WERI-Rb-1 (cell line): ENCODE measurements around the gene RNF141.

ENCODE experiments used
- DNase-seq: peaks from one replicate; pipeline ENCODE4 v3.0.0-alpha.2; 2020
- H3K27ac ChIP-seq: fragments of 250-450 bp; sonication (Bioruptor Pico); 2 replicates; pipeline ENCODE4 v1.5.1; 2020; ENCODE audit warnings: mild to moderate bottlenecking, moderate library complexity
- H3K27me3 ChIP-seq: fragments of 250-450 bp; sonication (Bioruptor Pico); 2 replicates; pipeline ENCODE4 v1.5.1; 2021; ENCODE audit warnings: mild to moderate bottlenecking, low read depth, moderate library complexity; ENCODE audit not compliant: insufficient read depth, severe bottlenecking
- H3K36me3 ChIP-seq: fragments of 250-450 bp; sonication (Bioruptor Pico); 2 replicates; pipeline ENCODE4 v1.5.1; 2020; ENCODE audit warnings: mild to moderate bottlenecking, moderate library complexity
- H3K4me3 ChIP-seq: 2 replicates; pipeline ENCODE4 v1.5.1; 2011; ENCODE audit warnings: low read depth, mild to moderate bottlenecking, control low read depth, low read length
- H3K9me3 ChIP-seq: fragments of 250-450 bp; sonication (Bioruptor Pico); 2 replicates; pipeline ENCODE4 v1.5.1; 2021; ENCODE audit warnings: mild to moderate bottlenecking, moderate library complexity; ENCODE audit not compliant: severe bottlenecking
- TF ChIP-seq, protein P1 (sequence below): IDR thresholded peaks from 2 replicates; pipeline ENCODE4 v1.5.1; 2011; ENCODE audit warnings: low read depth, mild to moderate bottlenecking, control low read depth, inconsistent platforms, low read length

Gene RNF141

DNA sequence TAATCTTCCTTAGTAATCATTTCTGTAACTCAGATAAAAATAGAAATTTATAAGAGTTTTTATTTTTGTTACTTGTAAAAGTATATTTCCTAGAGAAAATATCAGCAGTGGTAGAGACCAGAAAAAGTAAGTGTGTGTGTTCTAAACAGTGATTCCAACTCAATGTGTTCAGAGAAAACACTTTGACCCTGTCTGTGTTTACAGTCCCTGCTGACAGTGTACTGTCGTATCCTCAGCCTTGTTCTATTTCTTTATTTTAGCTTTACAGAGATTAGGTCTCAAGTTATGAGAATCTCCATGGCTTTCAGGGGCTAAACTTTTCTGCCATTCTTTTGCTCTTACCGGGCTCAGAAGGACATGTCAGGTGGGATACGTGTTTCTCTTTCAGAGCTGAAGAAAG, 17.3 kb upstream of the RNF141 start:
- H3K36me3 ChIP-seq, result no peaks in the 10 kb centered on the region
- H3K9me3 ChIP-seq, result no peaks in the 10 kb centered on the region
- DNase-seq, result no peak
- H3K27me3 ChIP-seq, result no peaks in the 10 kb centered on the region
- no peak overlapping the region for H3K27ac ChIP-seq
- TF ChIP-seq, protein P1, sequence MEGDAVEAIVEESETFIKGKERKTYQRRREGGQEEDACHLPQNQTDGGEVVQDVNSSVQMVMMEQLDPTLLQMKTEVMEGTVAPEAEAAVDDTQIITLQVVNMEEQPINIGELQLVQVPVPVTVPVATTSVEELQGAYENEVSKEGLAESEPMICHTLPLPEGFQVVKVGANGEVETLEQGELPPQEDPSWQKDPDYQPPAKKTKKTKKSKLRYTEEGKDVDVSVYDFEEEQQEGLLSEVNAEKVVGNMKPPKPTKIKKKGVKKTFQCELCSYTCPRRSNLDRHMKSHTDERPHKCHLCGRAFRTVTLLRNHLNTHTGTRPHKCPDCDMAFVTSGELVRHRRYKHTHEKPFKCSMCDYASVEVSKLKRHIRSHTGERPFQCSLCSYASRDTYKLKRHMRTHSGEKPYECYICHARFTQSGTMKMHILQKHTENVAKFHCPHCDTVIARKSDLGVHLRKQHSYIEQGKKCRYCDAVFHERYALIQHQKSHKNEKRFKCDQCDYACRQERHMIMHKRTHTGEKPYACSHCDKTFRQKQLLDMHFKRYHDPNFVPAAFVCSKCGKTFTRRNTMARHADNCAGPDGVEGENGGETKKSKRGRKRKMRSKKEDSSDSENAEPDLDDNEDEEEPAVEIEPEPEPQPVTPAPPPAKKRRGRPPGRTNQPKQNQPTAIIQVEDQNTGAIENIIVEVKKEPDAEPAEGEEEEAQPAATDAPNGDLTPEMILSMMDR, result no peak
- no peak overlapping the region for H3K4me3 ChIP-seq

DNA sequence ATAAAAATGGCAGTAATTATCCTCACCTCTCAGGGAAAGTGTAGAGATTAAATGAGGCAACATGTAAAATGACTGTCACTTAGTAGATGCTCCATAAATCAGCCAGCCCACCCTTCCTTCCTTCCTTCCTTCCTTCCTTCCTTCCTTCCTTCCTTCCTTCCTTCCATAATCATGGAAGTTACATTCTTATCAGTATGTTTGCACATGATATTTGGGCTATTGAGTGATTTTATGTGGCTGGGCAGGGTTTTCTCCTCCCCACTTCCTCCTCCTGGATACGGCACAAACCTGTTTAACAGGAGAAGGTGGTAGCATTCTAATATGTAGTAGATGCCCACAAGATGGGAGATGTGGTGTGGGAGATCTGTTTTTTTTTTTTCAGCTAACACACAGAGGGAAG, 15.6 kb upstream of the RNF141 start:
- Histone ChIP-seq H3K27ac (no peak overlapping the region), H3K9me3 (no peaks in the 10 kb centered on the region), H3K27me3 (no peaks in the 10 kb centered on the region), H3K36me3 (no peaks in the 10 kb centered on the region), H3K4me3 (no peak overlapping the region)
- TF ChIP-seq, protein P1, result no peak
- no peak for DNase-seq

DNA sequence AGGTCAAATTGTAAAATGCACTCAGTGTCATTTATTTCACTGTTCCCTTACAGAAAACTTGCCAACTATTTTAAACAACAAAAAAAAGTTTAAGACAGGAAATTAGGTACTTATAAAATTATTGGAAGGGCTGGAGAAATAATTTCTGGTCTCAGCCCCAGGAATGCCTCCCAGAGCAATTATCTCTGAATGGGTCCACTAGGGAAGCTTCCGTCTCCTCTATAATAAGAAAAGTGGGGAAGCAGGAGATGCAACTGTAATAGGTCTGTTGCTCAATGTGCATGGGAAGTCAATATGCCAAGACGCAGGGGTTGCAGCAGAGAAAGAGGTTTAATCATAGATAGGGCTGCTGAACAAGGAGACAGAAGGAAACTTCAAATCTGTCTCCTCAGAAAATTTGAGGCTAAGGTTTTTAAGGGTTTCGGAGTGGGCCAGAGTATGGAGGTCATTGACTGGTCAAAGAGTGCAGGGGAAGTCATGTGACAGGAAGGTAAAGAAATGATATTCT, 10.9 kb upstream of the RNF141 start:
- H3K36me3 ChIP-seq, result no peaks in the 10 kb centered on the region
- no peaks in the 10 kb centered on the region for H3K27me3 ChIP-seq
- H3K4me3 ChIP-seq, result no peak overlapping the region
- H3K9me3 ChIP-seq, result no peaks in the 10 kb centered on the region
- H3K27ac ChIP-seq, result no peak overlapping the region
- DNase-seq, result no peak
- TF ChIP-seq, protein P1, result no peak

DNA sequence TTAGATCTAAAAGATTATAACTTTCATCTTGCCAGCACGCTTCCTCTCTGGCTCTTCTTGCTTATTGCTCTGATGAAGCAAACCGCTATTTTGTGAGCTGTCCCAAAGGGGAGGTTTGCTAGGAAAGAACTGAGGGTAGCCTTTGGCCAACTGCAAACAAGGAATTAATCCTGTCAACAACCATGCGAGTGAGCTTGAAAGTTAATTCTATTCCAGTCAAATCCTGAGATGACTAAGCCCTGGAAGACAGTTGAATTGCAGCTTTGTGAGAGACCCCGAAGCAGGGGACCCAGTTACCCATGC, 10.3 kb upstream of the RNF141 start:
- no peak overlapping the region for H3K4me3 ChIP-seq
- TF ChIP-seq, protein P1, result no peak
- no peak overlapping the region for H3K27ac ChIP-seq
- no peak for DNase-seq
- H3K36me3 ChIP-seq, result no peaks in the 10 kb centered on the region
- no peaks in the 10 kb centered on the region for H3K27me3 ChIP-seq
- no peaks in the 10 kb centered on the region for H3K9me3 ChIP-seq

DNA sequence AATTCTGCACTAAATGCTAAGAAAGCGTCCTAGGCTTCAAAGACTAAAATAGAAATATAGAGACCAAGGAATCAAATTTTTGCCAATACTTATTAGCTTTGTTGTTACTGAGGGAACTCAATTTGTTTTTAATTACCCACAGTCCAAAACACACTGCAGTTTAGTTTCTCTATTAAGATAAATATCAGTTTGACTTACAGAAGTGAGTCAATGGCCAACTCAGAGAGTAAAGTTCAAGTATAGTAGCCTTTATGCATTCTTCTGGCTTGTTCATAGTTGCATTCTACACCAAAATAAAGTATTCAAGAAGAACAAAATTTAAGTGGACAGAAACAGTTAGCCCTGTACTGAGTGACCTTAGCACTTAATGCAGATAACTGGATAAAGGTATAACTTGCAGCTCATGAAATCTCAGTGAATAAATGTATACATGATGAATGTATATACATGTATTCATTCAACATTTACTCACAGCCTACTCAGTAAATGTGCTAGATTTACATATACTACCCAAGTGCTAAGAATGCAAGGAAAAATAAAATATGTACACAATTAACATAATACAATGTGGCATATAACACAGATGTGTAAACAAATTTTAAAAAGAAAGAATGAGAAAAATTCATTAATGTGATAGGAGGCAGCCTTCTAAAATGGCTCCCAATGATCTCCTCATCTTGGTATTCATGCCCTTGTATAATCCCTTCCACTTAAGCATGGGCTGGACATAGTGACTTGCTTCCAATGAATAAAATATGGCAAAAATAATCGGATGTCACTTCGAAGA, 9.7 kb upstream of the RNF141 start:
- no peak overlapping the region for H3K27ac ChIP-seq

More for the DNA sequence above, 9.7 kb upstream of the RNF141 start:
- DNase-seq, result no peak
- no peak overlapping the region for H3K4me3 ChIP-seq
- H3K36me3 ChIP-seq, result no peaks in the 10 kb centered on the region
- no peaks in the 10 kb centered on the region for H3K27me3 ChIP-seq
- TF ChIP-seq, protein P1, result no peak
- no peaks in the 10 kb centered on the region for H3K9me3 ChIP-seq
